ENCODE data around the gene CCDC85C.
"Not testable (repeated sequence)": the region's sequence is repeated elsewhere in the genome, so short reads cannot be mapped to it uniquely, and the experiment has no call there.

The CCDC85C gene

GRCh38 chr14:99644035-99644587 lies 40.1 kb upstream of the CCDC85C start:
- Histone ChIP-seq H3K36me3 (ENCODE audit: control insufficient read depth, insufficient read depth, low read length) (no peaks in the 10 kb centered on the region), H3K9ac (ENCODE audit: low read depth, low read length) (no peak overlapping the region), H3K27ac (ENCODE audit: low read depth, low read length) (no peak overlapping the region), H3K4me3 (ENCODE audit: low read depth, low read length) (peak overlapping the region; percentile 69; the same call in 1 of the 2 replicates), H3K4me1 (ENCODE audit: control insufficient read depth, insufficient read depth, low read length) (peaks cover 6% of the 10 kb centered on the region), H3K9me3 (ENCODE audit: control insufficient read depth, insufficient read depth, low read length) (no peaks in the 10 kb centered on the region), H3K27me3 (ENCODE audit: control insufficient read depth, insufficient read depth, low read length) (peaks cover 31% of the 10 kb centered on the region)

GRCh38 chr14:99643343-99643742 lies 39.3 kb upstream of the CCDC85C start:
- Histone ChIP-seq H3K27ac (ENCODE audit: low read depth, low read length) (no peak overlapping the region), H3K27me3 (ENCODE audit: control insufficient read depth, insufficient read depth, low read length) (peaks cover 31% of the 10 kb centered on the region), H3K9me3 (ENCODE audit: control insufficient read depth, insufficient read depth, low read length) (no peaks in the 10 kb centered on the region), H3K9ac (ENCODE audit: low read depth, low read length) (no peak overlapping the region), H3K36me3 (ENCODE audit: control insufficient read depth, insufficient read depth, low read length) (no peaks in the 10 kb centered on the region), H3K4me3 (ENCODE audit: low read depth, low read length) (no peak overlapping the region), H3K4me1 (ENCODE audit: control insufficient read depth, insufficient read depth, low read length) (peaks cover 6% of the 10 kb centered on the region)

GRCh38 chr14:99642771-99643170 lies 38.8 kb upstream of the CCDC85C start:
- not testable (repeated sequence) for H3K9ac ChIP-seq (ENCODE audit: low read depth, low read length); H3K4me1 ChIP-seq (ENCODE audit: control insufficient read depth, insufficient read depth, low read length); H3K36me3 ChIP-seq (ENCODE audit: control insufficient read depth, insufficient read depth, low read length); H3K27ac ChIP-seq (ENCODE audit: low read depth, low read length); H3K4me3 ChIP-seq (ENCODE audit: low read depth, low read length); H3K9me3 ChIP-seq (ENCODE audit: control insufficient read depth, insufficient read depth, low read length)
- peaks cover 31% of the 10 kb centered on the region for H3K27me3 ChIP-seq (ENCODE audit: control insufficient read depth, insufficient read depth, low read length)

GRCh38 chr14:99637624-99638023 lies 33.6 kb upstream of the CCDC85C start:
- no peak overlapping the region for H3K27ac ChIP-seq (ENCODE audit: low read depth, low read length)

GRCh38 chr14:99636487-99636886 lies 32.5 kb upstream of the CCDC85C start:
- H3K4me1 ChIP-seq (ENCODE audit: control insufficient read depth, insufficient read depth, low read length) = no peaks in the 10 kb centered on the region

More at GRCh38 chr14:99637624-99638023, 33.6 kb upstream of the CCDC85C start:
- no peak overlapping the region for H3K4me3 ChIP-seq (ENCODE audit: low read depth, low read length)
- no peaks in the 10 kb centered on the region for H3K27me3 ChIP-seq (ENCODE audit: control insufficient read depth, insufficient read depth, low read length)
- H3K9ac ChIP-seq (ENCODE audit: low read depth, low read length) = no peak overlapping the region
- no peaks in the 10 kb centered on the region for H3K9me3 ChIP-seq (ENCODE audit: control insufficient read depth, insufficient read depth, low read length)
- no peaks in the 10 kb centered on the region for H3K4me1 ChIP-seq (ENCODE audit: control insufficient read depth, insufficient read depth, low read length)
- no peaks in the 10 kb centered on the region for H3K36me3 ChIP-seq (ENCODE audit: control insufficient read depth, insufficient read depth, low read length)

GRCh38 chr14:99635116-99635515 lies 31.1 kb upstream of the CCDC85C start:
- Histone ChIP-seq H3K27me3 (ENCODE audit: control insufficient read depth, insufficient read depth, low read length) (no peaks in the 10 kb centered on the region), H3K36me3 (ENCODE audit: control insufficient read depth, insufficient read depth, low read length) (no peaks in the 10 kb centered on the region), H3K27ac (ENCODE audit: low read depth, low read length) (no peak overlapping the region), H3K9ac (ENCODE audit: low read depth, low read length) (no peak overlapping the region), H3K4me1 (ENCODE audit: control insufficient read depth, insufficient read depth, low read length) (no peaks in the 10 kb centered on the region), H3K4me3 (ENCODE audit: low read depth, low read length) (no peak overlapping the region), H3K9me3 (ENCODE audit: control insufficient read depth, insufficient read depth, low read length) (no peaks in the 10 kb centered on the region)

More at GRCh38 chr14:99636487-99636886, 32.5 kb upstream of the CCDC85C start:
- Histone ChIP-seq H3K9ac (ENCODE audit: low read depth, low read length) (no peak overlapping the region), H3K27me3 (ENCODE audit: control insufficient read depth, insufficient read depth, low read length) (no peaks in the 10 kb centered on the region), H3K36me3 (ENCODE audit: control insufficient read depth, insufficient read depth, low read length) (no peaks in the 10 kb centered on the region), H3K4me3 (ENCODE audit: low read depth, low read length) (no peak overlapping the region), H3K27ac (ENCODE audit: low read depth, low read length) (no peak overlapping the region), H3K9me3 (ENCODE audit: control insufficient read depth, insufficient read depth, low read length) (no peaks in the 10 kb centered on the region)

GRCh38 chr14:99634443-99634842 lies 30.4 kb upstream of the CCDC85C start:
- Histone ChIP-seq H3K4me3 (ENCODE audit: low read depth, low read length) (no peak overlapping the region), H3K27ac (ENCODE audit: low read depth, low read length) (no peak overlapping the region), H3K4me1 (ENCODE audit: control insufficient read depth, insufficient read depth, low read length) (no peaks in the 10 kb centered on the region), H3K9me3 (ENCODE audit: control insufficient read depth, insufficient read depth, low read length) (no peaks in the 10 kb centered on the region), H3K9ac (ENCODE audit: low read depth, low read length) (no peak overlapping the region), H3K36me3 (ENCODE audit: control insufficient read depth, insufficient read depth, low read length) (no peaks in the 10 kb centered on the region), H3K27me3 (ENCODE audit: control insufficient read depth, insufficient read depth, low read length) (no peaks in the 10 kb centered on the region)

- no peaks in the 10 kb centered on the region for H3K9me3 ChIP-seq (ENCODE audit: control insufficient read depth, insufficient read depth, low read length)
- no peak overlapping the region for H3K4me3 ChIP-seq (ENCODE audit: low read depth, low read length)
- H3K36me3 ChIP-seq (ENCODE audit: control insufficient read depth, insufficient read depth, low read length) = no peaks in the 10 kb centered on the region
- no peaks in the 10 kb centered on the region for H3K4me1 ChIP-seq (ENCODE audit: control insufficient read depth, insufficient read depth, low read length)
- no peaks in the 10 kb centered on the region for H3K27me3 ChIP-seq (ENCODE audit: control insufficient read depth, insufficient read depth, low read length)
- no peak overlapping the region for H3K9ac ChIP-seq (ENCODE audit: low read depth, low read length)
- no peak overlapping the region for H3K27ac ChIP-seq (ENCODE audit: low read depth, low read length)
Measured at GRCh38 chr14:99633918-99634317, 29.9 kb upstream of the CCDC85C start.

GRCh38 chr14:99633141-99633540 lies 29.1 kb upstream of the CCDC85C start:
- Histone ChIP-seq H3K9ac (ENCODE audit: low read depth, low read length) (no peak overlapping the region), H3K9me3 (ENCODE audit: control insufficient read depth, insufficient read depth, low read length) (no peaks in the 10 kb centered on the region), H3K27me3 (ENCODE audit: control insufficient read depth, insufficient read depth, low read length) (no peaks in the 10 kb centered on the region), H3K4me3 (ENCODE audit: low read depth, low read length) (no peak overlapping the region), H3K27ac (ENCODE audit: low read depth, low read length) (no peak overlapping the region), H3K4me1 (ENCODE audit: control insufficient read depth, insufficient read depth, low read length) (no peaks in the 10 kb centered on the region), H3K36me3 (ENCODE audit: control insufficient read depth, insufficient read depth, low read length) (no peaks in the 10 kb centered on the region)

- Histone ChIP-seq H3K4me3 (ENCODE audit: low read depth, low read length) (no peak overlapping the region), H3K9ac (ENCODE audit: low read depth, low read length) (no peak overlapping the region), H3K9me3 (ENCODE audit: control insufficient read depth, insufficient read depth, low read length) (no peaks in the 10 kb centered on the region), H3K27me3 (ENCODE audit: control insufficient read depth, insufficient read depth, low read length) (no peaks in the 10 kb centered on the region), H3K36me3 (ENCODE audit: control insufficient read depth, insufficient read depth, low read length) (no peaks in the 10 kb centered on the region), H3K4me1 (ENCODE audit: control insufficient read depth, insufficient read depth, low read length) (no peaks in the 10 kb centered on the region), H3K27ac (ENCODE audit: low read depth, low read length) (no peak overlapping the region)
Measured at GRCh38 chr14:99632410-99633035, 28.5 kb upstream of the CCDC85C start.

- Histone ChIP-seq H3K9ac (ENCODE audit: low read depth, low read length) (no peak overlapping the region), H3K4me1 (ENCODE audit: control insufficient read depth, insufficient read depth, low read length) (no peaks in the 10 kb centered on the region; the same call in 1 of the 2 replicates), H3K9me3 (ENCODE audit: control insufficient read depth, insufficient read depth, low read length) (no peaks in the 10 kb centered on the region), H3K36me3 (ENCODE audit: control insufficient read depth, insufficient read depth, low read length) (no peaks in the 10 kb centered on the region), H3K4me3 (ENCODE audit: low read depth, low read length) (no peak overlapping the region), H3K27ac (ENCODE audit: low read depth, low read length) (no peak overlapping the region), H3K27me3 (ENCODE audit: control insufficient read depth, insufficient read depth, low read length) (no peaks in the 10 kb centered on the region)
Measured at GRCh38 chr14:99630202-99630601, 26.2 kb upstream of the CCDC85C start.
